Epithelial cell of esophagus (primary cell): Measurements from ENCODE around the gene NEK10.
A peak's percentile ranks its signal among the peaks of the same experiment; 100 is the strongest.

Experiments
- DNase-seq: peaks from one replicate; pipeline ENCODE4 v3.0.0; 2010; ENCODE audit warnings: low read depth
- H3K4me3 ChIP-seq: 2 replicates; pipeline ENCODE4 v1.5.1; 2011; ENCODE audit warnings: mild to moderate bottlenecking, low read length, control low read depth
- TF ChIP-seq, protein P1 (sequence below): IDR thresholded peaks from 2 replicates; pipeline ENCODE4 v1.5.1; 2011; ENCODE audit warnings: low read depth, mild to moderate bottlenecking, low read length, control low read depth, inconsistent platforms; ENCODE audit not compliant: insufficient read depth; ENCODE audit errors: missing control alignments

NEK10 gene

DNA sequence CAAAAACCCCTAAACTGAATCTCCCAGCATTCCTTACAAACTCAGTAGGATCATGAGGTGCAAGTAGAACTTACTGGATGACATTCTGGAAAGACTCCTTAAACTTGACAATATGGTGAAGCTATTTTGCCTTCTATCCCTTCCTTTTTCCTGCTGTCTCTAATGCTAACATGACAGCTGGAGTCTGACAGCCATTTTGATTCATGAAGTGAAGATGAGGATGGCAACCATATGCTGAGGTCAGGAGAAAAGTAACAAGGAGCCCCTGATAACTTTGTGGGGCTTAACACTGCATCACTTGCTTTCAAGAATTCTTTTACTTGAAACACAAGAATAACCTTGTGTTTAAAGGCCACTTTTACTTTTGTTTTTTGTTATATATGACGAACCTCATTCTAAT, 15.0 kb upstream of the NEK10 start:
- TF ChIP-seq, protein P1, sequence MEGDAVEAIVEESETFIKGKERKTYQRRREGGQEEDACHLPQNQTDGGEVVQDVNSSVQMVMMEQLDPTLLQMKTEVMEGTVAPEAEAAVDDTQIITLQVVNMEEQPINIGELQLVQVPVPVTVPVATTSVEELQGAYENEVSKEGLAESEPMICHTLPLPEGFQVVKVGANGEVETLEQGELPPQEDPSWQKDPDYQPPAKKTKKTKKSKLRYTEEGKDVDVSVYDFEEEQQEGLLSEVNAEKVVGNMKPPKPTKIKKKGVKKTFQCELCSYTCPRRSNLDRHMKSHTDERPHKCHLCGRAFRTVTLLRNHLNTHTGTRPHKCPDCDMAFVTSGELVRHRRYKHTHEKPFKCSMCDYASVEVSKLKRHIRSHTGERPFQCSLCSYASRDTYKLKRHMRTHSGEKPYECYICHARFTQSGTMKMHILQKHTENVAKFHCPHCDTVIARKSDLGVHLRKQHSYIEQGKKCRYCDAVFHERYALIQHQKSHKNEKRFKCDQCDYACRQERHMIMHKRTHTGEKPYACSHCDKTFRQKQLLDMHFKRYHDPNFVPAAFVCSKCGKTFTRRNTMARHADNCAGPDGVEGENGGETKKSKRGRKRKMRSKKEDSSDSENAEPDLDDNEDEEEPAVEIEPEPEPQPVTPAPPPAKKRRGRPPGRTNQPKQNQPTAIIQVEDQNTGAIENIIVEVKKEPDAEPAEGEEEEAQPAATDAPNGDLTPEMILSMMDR = no peak
- no peak overlapping the region for H3K4me3 ChIP-seq
- no peak for DNase-seq

DNA sequence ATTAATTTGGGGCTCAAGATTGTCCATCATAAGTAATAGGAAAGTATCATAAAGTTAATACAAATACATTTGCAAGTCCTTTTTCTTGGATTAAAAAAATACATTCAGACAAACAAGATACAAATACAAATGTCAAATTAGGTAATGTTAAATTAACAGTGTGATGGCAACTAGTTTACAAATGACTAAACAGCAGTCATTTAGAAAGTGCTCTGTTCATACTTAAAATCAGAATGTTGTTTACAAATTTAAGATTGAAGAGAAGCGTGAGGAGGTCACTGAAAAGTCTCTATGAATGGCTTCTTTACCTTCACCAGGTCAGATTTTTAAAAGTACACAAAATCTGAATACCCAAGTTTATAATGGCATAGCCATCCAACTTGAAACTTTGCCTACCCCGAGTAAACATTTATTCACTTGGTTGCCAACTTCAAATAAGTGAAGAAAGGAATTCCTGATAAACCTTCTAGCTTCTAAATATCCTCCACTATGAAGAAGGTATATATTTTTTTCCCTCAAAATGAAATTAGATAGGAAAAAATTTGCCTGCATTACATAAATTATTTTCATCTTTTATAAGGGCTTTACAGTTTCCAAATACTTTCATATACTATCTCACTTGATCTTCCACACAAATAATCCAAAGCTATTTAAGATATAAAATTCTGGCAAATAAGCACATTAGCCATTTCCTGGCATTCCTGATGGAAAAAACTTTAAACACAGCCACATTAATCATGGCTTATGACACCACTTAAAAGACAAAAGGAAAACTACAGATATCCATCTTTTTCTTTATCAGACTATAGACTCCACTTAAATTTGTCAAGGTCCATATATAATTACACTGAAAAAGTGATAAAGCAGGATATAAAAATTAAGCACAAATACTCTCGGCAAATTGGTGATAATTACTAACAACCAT, 11.5 kb upstream of the NEK10 start:
- TF ChIP-seq, protein P1 = no peak
- no peak for DNase-seq

GRCh38 chr3:27378331-27378730, 9.1 kb upstream of the NEK10 start:
- no peak overlapping the region for H3K4me3 ChIP-seq
- peak; percentile 35 for DNase-seq
- TF ChIP-seq, protein P1 = no peak

More for the DNA sequence above, 11.5 kb upstream of the NEK10 start:
- H3K4me3 ChIP-seq = no peak overlapping the region

DNA sequence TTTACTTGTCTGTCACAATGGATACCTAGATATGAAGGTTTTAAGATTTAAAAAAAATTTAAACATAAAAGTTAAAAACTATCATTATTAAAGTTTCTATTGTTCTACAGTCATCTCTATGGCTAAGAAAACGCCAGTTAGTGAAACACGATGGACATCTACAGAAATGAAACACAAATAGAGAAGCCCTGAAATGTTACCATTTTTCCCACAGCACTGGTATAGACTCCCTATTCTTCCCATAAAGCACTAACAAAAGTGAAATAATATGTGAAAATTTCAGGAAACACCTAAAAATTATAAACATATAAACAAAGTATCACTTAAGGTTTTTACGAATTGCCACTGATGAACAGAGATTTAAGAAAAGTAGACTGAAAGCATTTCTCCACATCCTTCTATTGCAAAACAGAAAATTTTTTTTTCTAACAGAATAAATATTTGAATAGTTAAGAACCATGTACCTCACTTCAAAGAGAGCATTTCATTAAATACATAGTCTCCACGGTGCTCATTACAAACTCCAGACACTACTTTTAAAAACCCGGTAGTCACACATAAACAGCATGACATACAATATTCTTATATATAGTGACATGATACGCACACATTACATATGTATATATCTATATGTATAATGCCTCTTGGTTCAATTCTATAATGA, 7.1 kb upstream of the NEK10 start:
- TF ChIP-seq, protein P1 = no peak
- no peak for DNase-seq
- no peak overlapping the region for H3K4me3 ChIP-seq

GRCh38 chr3:27366062-27366591, 3.1 kb downstream of the NEK10 start:
- no peak for DNase-seq
- TF ChIP-seq, protein P1 = no peak
- H3K4me3 ChIP-seq = no peak overlapping the region

- peak; percentile 75 for DNase-seq
- no peak overlapping the region for H3K4me3 ChIP-seq
- TF ChIP-seq, protein P1 = no peak
Observed at GRCh38 chr3:27360113-27361078, 8.8 kb downstream of the NEK10 start.
